Measurements from ENCODE around the gene ADCK1.

ADCK1 gene

GRCh38 chr14:77862154-77862786, 62.4 kb downstream of the ADCK1 start:
- H3K4me3 ChIP-seq (ENCODE audit: insufficient read depth, low read length, poor library complexity, severe bottlenecking) = no peak overlapping the region
- no peaks in the 10 kb centered on the region for H3K79me2 ChIP-seq (ENCODE audit: insufficient read depth, low read length)
- H3K27ac ChIP-seq (ENCODE audit: low read depth, low read length) = no peak overlapping the region
- no peaks in the 10 kb centered on the region for H4K20me1 ChIP-seq (ENCODE audit: low read depth, low read length)
- no peaks in the 10 kb centered on the region for H3K9me2 ChIP-seq (replicated peaks; ENCODE audit: insufficient read depth, low read length)
- H3K4me2 ChIP-seq (ENCODE audit: low read depth, low read length, poor library complexity, severe bottlenecking) = no peak overlapping the region
- H3K36me3 ChIP-seq (ENCODE audit: low read length) = no peaks in the 10 kb centered on the region
- H3F3A ChIP-seq (ENCODE audit: insufficient read depth) = no peaks in the 10 kb centered on the region
- H3K27me3 ChIP-seq (ENCODE audit: low read length) = no peaks in the 10 kb centered on the region
- H3K9ac ChIP-seq (ENCODE audit: low read length) = no peak overlapping the region
- H2AFZ ChIP-seq (ENCODE audit: low read depth, low read length, severe bottlenecking) = no peak overlapping the region
- H3K9me3 ChIP-seq (ENCODE audit: insufficient read depth, low read length) = no peaks in the 10 kb centered on the region
- TF ChIP-seq CTCF (IDR thresholded peaks at IDR 0.05; ENCODE audit: insufficient read depth, low read length, poor library complexity, severe bottlenecking) (peak; percentile 99), EZH2phosphoT487 (conservative IDR thresholded peaks at IDR 0.05; ENCODE audit: low read length) (no peak)

GRCh38 chr14:77864085-77864484, 64.2 kb downstream of the ADCK1 start:
- Histone ChIP-seq H3F3A (ENCODE audit: insufficient read depth) (no peaks in the 10 kb centered on the region), H3K79me2 (ENCODE audit: insufficient read depth, low read length) (no peaks in the 10 kb centered on the region), H3K27me3 (ENCODE audit: low read length) (no peaks in the 10 kb centered on the region), H3K4me2 (ENCODE audit: low read depth, low read length, poor library complexity, severe bottlenecking) (no peak overlapping the region), H3K9me2 (replicated peaks; ENCODE audit: insufficient read depth, low read length) (no peaks in the 10 kb centered on the region), H4K20me1 (ENCODE audit: low read depth, low read length) (no peaks in the 10 kb centered on the region), H3K27ac (ENCODE audit: low read depth, low read length) (no peak overlapping the region), H3K36me3 (ENCODE audit: low read length) (no peaks in the 10 kb centered on the region), H3K9me3 (ENCODE audit: insufficient read depth, low read length) (no peaks in the 10 kb centered on the region), H2AFZ (ENCODE audit: low read depth, low read length, severe bottlenecking) (no peak overlapping the region), H3K9ac (ENCODE audit: low read length) (no peak overlapping the region), H3K4me3 (ENCODE audit: insufficient read depth, low read length, poor library complexity, severe bottlenecking) (no peak overlapping the region)
- TF ChIP-seq EZH2phosphoT487 (conservative IDR thresholded peaks at IDR 0.05; ENCODE audit: low read length) (no peak), CTCF (IDR thresholded peaks at IDR 0.05; ENCODE audit: insufficient read depth, low read length, poor library complexity, severe bottlenecking) (no peak)

GRCh38 chr14:77864580-77864979, 64.7 kb downstream of the ADCK1 start:
- H3K27ac ChIP-seq (ENCODE audit: low read depth, low read length) = no peak overlapping the region
- H3K4me2 ChIP-seq (ENCODE audit: low read depth, low read length, poor library complexity, severe bottlenecking) = no peak overlapping the region
- TF ChIP-seq CTCF (IDR thresholded peaks at IDR 0.05; ENCODE audit: insufficient read depth, low read length, poor library complexity, severe bottlenecking) = no peak
- TF ChIP-seq EZH2phosphoT487 (conservative IDR thresholded peaks at IDR 0.05; ENCODE audit: low read length) = no peak

More at GRCh38 chr14:77864580-77864979, 64.7 kb downstream of the ADCK1 start:
- Histone ChIP-seq H3K27me3 (ENCODE audit: low read length) (no peaks in the 10 kb centered on the region), H3K4me3 (ENCODE audit: insufficient read depth, low read length, poor library complexity, severe bottlenecking) (no peak overlapping the region), H3K9me2 (replicated peaks; ENCODE audit: insufficient read depth, low read length) (no peaks in the 10 kb centered on the region), H4K20me1 (ENCODE audit: low read depth, low read length) (no peaks in the 10 kb centered on the region), H3K79me2 (ENCODE audit: insufficient read depth, low read length) (no peaks in the 10 kb centered on the region), H3F3A (ENCODE audit: insufficient read depth) (no peaks in the 10 kb centered on the region), H3K9me3 (ENCODE audit: insufficient read depth, low read length) (no peaks in the 10 kb centered on the region), H3K36me3 (ENCODE audit: low read length) (no peaks in the 10 kb centered on the region), H2AFZ (ENCODE audit: low read depth, low read length, severe bottlenecking) (no peak overlapping the region), H3K9ac (ENCODE audit: low read length) (no peak overlapping the region)
